ENCODE data around the gene CTNND2. TPM values are rescaled to one million over a fixed set of nuclear protein-coding genes. Genes with fewer than 3 reads are reported as not detected.

The CTNND2 gene
- total and polyA plus RNA-seq, 9 of the 15 experiments (the other 6 are each of a cell fraction or from before 2014, with no cell fraction given) = 0.03 to 0.35 TPM; not detected in 7

DNA sequence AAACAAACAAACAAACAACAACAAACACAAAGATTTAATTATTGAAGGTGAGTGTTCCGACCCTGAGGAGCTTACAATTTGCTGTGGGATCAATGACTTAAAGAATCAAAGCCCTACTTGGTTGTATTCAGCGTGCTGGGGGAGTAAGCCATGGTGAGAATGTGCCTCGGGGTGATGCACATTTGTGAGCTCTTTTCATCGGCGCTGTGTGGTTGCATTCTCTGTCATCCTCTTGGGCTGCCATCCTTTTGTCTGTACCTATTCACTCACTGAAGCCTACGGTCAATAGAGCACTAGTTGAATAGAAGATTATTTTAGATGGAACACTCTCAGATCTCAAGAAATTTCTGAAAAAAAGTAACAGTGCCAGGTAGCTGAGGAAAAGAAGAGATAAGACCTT lies 203.9 kb downstream of the CTNND2 start (continued):
- TF ChIP-seq, protein P1, sequence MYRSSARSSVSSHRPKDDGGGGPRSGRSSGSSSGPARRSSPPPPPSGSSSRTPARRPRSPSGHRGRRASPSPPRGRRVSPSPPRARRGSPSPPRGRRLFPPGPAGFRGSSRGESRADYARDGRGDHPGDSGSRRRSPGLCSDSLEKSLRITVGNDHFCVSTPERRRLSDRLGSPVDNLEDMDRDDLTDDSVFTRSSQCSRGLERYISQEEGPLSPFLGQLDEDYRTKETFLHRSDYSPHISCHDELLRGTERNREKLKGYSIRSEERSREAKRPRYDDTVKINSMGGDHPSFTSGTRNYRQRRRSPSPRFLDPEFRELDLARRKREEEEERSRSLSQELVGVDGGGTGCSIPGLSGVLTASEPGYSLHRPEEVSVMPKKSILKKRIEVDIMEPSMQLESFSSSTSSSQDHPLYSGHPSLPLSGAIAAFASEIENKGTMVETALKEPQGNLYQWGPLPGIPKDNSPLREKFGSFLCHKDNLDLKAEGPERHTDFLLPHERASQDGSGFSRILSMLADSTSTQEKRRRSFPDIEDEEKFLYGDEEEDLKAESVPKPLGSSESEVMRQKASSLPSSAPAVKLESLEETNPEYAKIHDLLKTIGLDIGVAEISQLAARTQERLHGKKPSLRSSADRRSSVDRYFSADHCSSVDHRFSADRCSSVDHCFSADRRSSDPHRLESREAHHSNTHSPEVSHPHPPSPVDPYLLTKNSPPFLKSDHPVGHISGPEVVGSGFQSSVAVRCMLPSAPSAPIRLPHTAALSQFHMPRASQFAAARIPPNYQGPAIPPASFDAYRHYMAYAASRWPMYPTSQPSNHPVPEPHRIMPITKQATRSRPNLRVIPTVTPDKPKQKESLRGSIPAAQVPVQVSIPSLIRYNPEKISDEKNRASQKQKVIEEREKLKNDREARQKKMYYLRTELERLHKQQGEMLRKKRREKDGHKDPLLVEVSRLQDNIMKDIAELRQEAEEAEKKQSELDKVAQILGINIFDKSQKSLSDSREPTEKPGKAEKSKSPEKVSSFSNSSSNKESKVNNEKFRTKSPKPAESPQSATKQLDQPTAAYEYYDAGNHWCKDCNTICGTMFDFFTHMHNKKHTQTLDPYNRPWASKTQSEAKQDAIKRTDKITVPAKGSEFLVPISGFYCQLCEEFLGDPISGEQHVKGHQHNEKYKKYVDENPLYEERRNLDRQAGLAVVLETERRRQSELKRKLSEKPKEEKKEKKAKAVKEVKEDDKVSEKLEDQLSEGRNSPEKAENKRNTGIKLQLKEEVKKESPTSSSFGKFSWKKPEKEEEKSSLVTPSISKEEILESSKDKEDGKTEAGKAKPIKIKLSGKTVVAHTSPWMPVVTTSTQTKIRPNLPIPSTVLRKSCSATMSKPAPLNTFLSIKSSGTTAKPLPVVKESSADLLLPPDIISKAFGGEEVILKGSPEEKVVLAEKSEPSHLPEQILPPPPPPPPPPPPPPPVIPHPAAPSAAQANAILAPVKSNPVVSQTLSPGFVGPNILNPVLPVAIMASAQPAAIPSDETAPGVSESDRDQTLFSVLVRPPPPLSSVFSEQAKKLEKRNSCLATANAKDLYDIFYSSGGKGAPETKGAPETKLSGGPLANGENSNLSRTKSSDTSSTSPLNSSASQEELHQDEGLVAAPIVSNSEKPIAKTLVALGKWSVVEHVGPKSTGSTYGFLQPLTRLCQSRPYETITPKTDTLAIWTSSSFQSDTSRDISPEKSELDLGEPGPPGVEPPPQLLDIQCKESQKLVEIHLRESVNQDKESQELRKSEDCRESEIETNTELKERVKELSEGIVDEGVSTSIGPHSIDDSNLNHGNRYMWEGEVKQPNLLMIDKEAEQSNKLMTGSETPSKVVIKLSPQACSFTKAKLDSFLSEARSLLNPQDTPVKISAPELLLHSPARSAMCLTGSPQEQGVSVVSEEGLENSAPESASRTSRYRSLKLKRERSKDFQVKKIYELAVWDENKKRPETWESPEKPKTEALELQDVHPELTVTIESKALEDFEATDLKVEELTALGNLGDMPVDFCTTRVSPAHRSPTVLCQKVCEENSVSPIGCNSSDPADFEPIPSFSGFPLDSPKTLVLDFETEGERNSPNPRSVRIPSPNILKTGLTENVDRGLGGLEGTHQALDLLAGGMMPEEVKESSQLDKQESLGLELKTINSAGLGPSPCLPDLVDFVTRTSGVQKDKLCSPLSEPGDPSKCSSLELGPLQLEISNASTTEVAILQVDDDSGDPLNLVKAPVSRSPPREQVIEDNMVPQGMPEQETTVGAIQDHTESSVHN (IDR thresholded peaks at IDR 0.05; ENCODE audit: borderline replicate concordance in 1 of 2, low read depth in 1 of 2) = no peak
- TF ChIP-seq MTA2 (IDR thresholded peaks at IDR 0.05; ENCODE audit: low read depth) (no peak), ATF7 (IDR thresholded peaks at IDR 0.05) (no peak), ZC3H4 (CRISPR knock-in tag; IDR thresholded peaks at IDR 0.05; ENCODE audit: borderline replicate concordance) (no peak), ILK (tag; IDR thresholded peaks at IDR 0.05; ENCODE audit: borderline replicate concordance, low read depth) (no peak), ZSCAN32 (CRISPR knock-in tag; IDR thresholded peaks at IDR 0.05) (no peak), TRIM24 (IDR thresholded peaks at IDR 0.05) (no peak), CBX8 (IDR thresholded peaks at IDR 0.05; ENCODE audit: borderline replicate concordance, extremely low read depth, low read depth, low read length, poor library complexity, severe bottlenecking) (no peak)

Data from K562 (cell line).